Spleen (tissue), 7 donors: ENCODE data around the gene TNXB.

Experiments
- POLR2A ChIP-seq, 3 donors: fragments of 450-650 bp; IDR thresholded peaks; one replicate each; pipeline ENCODE4 v1.5.1; 2017; ENCODE audit warnings: antibody characterized with exemption in 3 of 3, mild to moderate bottlenecking in 1 of 3
- POLR2AphosphoS5 ChIP-seq, 3 donors: sonication (generic); formaldehyde crosslinking; IDR thresholded peaks; one replicate each; pipeline ENCODE4 v1.5.1; 2017; ENCODE audit warnings: antibody characterized with exemption in 3 of 3
- TF ChIP-seq, protein P1 (sequence below), 11 experiments: fragments of 200-600 bp in 7 of 11; fragments of 450-650 bp in 4 of 11; sonication (generic) in 4 of 11; IDR thresholded peaks in 8 of 11; conservative IDR thresholded peaks in 3 of 11; 1 replicate in 7 of 11; 2 replicates in 4 of 11; pipeline versions ENCODE4 v1.4.0 to v1.8.0; 2016 to 2021; ENCODE audit warnings: antibody characterized with exemption in 11 of 11, inconsistent platforms in 4 of 11, mild to moderate bottlenecking in 1 of 11
- donor health status: DM: no; HTN: no; CAD: no; lungs with moderate emphysema.
- donor health status: DM: no; HTN: no; CAD: no.
- donor health status: DM: no; HTN: no; CAD: no.

DNA sequence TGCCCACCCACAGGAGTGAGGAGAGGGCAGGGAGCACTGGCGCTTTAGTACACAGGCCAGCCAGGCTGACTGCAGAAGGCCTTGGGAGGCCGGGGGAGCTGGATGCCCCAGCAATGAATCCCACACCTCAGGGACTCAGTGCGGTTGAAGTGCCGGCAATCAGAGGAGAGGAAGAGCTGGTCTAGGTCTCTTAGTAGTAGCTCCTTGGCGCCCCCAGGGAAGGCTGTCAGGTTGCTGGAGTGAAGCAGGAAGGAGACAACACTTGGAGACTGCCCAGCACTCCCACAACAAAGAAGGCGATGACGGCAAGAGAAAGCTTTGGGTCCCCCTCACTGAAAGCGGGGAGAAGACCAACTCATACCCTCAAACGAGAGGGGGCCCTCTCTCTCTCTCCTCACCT lies 8.3 kb upstream of the TNXB start:
- TF ChIP-seq, protein P1, sequence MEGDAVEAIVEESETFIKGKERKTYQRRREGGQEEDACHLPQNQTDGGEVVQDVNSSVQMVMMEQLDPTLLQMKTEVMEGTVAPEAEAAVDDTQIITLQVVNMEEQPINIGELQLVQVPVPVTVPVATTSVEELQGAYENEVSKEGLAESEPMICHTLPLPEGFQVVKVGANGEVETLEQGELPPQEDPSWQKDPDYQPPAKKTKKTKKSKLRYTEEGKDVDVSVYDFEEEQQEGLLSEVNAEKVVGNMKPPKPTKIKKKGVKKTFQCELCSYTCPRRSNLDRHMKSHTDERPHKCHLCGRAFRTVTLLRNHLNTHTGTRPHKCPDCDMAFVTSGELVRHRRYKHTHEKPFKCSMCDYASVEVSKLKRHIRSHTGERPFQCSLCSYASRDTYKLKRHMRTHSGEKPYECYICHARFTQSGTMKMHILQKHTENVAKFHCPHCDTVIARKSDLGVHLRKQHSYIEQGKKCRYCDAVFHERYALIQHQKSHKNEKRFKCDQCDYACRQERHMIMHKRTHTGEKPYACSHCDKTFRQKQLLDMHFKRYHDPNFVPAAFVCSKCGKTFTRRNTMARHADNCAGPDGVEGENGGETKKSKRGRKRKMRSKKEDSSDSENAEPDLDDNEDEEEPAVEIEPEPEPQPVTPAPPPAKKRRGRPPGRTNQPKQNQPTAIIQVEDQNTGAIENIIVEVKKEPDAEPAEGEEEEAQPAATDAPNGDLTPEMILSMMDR (IDR thresholded peaks at IDR 0.05 in 8 of 11, conservative IDR thresholded peaks at IDR 0.05 in 3 of 11), result no peak
- TF ChIP-seq POLR2A (IDR thresholded peaks at IDR 0.05), result no peak
- peak in 2 of 3 donors; percentile 9 to 42 for TF ChIP-seq POLR2AphosphoS5 (IDR thresholded peaks at IDR 0.05)
